ENCODE results near the gene MYO1E. TPM values are rescaled to one million over a fixed set of nuclear protein-coding genes. Genes with fewer than 3 reads are reported as not detected.
"Not testable (repeated sequence)": the region's sequence is repeated elsewhere in the genome, so short reads cannot be mapped to it uniquely, and the experiment has no call there.

Gene MYO1E
- total RNA-seq, 2 experiments from 2014 or later, result 90.4 to 101 TPM

GRCh38 chr15:59401051-59401823, 28.6 kb upstream of the MYO1E start:
- ChIA-PET CTCF (interaction anchor here (2.1 kb wide), 1 partner anchor 10 kb away, joined by 11 read pairs; no protein-coding TSS in a partner anchor), POLR2A (interaction anchor here (0.6 kb wide), 1 partner anchor 343 kb away, joined by 3 read pairs; no protein-coding TSS in a partner anchor)
- peaks cover 15% of the 10 kb centered on the region for H3K4me1 Mint-ChIP-seq (ENCODE audit: low read depth)
- peaks cover 42% of the 10 kb centered on the region for H3K27me3 Mint-ChIP-seq (ENCODE audit: low read depth)
- not testable (repeated sequence) for H3K36me3 Mint-ChIP-seq (ENCODE audit: low read depth); DNase-seq; ATAC-seq; H3K27ac Mint-ChIP-seq; H3K4me3 Mint-ChIP-seq; H3K9me3 Mint-ChIP-seq (ENCODE audit: insufficient read depth)

DNA sequence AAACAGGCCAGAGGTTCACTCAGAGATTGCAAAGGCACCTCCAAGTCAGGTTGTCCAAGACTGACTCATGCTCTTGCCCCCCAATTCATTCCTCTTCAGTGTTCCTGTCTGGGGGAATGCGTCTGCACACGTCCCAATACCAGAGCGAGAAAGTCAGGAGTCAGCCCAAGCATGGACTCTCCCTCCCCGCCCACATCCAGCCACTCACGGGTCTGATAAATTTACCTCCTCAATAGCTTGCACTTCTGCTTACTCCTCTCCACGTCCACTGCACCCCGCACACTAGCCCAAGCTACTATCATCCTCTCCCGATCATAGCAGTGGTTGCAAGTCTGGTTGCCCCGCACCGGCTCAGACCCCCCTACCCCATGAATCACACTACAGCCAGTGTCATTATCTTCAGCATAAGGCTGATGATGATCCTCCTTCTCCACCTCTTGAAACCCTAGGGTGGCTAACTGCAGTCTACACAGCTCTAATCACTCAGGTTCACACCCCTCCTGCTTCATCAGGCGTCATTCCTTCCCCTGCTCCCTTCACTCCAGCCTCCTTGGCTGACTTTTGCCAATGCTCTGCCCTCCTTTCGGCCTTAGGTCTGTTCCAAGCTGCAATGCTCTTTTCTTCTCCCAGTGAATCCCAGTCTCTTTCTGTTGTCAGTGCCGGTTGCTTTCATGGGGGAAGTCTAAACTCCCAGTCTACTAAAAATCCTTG, 27.6 kb upstream of the MYO1E start:
- H3K4me3 Mint-ChIP-seq, result no peak overlapping the region
- CTCF ChIA-PET, result interaction anchor here (2.1 kb wide), 1 partner anchor 11 kb away, joined by 11 read pairs; no protein-coding TSS in a partner anchor
- H3K36me3 Mint-ChIP-seq (ENCODE audit: low read depth), result no peaks in the 10 kb centered on the region
- H3K27me3 Mint-ChIP-seq (ENCODE audit: low read depth), result peaks cover 47% of the 10 kb centered on the region
- ATAC-seq (no peak), DNase-seq (no peak)
- H3K4me1 Mint-ChIP-seq (ENCODE audit: low read depth), result peaks cover 15% of the 10 kb centered on the region
- H3K9me3 Mint-ChIP-seq (ENCODE audit: insufficient read depth), result no peaks in the 10 kb centered on the region
- POLR2A ChIA-PET, result no interaction called here
- H3K27ac Mint-ChIP-seq, result no peak overlapping the region

DNA sequence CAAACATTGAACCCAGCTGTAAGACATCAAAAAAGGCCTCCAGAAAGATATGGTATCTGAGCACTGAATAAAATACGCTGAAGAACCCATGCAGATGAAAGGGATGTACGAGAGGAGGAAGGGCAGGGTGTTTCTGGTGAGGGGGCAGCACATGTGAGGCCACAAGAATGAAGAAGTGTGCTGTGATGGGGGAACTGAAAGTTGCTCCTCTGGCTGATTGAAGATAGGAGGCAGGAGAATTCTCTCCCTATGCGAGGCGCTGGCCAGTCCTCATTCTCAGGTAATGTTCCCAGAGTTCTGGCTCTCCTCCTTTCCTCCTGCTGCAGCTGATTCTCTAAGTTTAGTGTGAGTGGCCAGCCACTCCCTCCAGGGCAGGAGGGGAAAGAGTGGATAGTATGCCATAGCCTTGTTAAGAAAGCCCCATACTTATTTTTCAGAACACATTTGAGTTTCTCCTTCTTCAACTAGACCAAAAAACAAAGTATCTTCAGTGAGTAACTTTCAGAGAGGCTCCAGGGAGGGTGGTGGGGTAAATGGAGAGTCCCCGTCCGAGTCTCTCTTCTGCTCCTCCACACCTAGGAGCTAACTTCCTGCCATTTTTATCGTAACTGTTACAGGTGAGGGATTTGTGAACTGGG, 26.9 kb upstream of the MYO1E start:
- Mint-ChIP-seq H3K27ac (no peak overlapping the region), H3K36me3 (ENCODE audit: low read depth) (no peaks in the 10 kb centered on the region), H3K4me1 (ENCODE audit: low read depth) (peaks cover 15% of the 10 kb centered on the region), H3K9me3 (ENCODE audit: insufficient read depth) (no peaks in the 10 kb centered on the region), H3K4me3 (no peak overlapping the region), H3K27me3 (ENCODE audit: low read depth) (peaks cover 49% of the 10 kb centered on the region)
- DNase-seq (no peak), ATAC-seq (no peak)
- ChIA-PET POLR2A (no interaction called here), CTCF (interaction anchor here (1.8 to 2.1 kb wide), 2 partner anchors 12 to 15 kb away, joined by 5 to 11 read pairs; no protein-coding TSS in a partner anchor)

- Mint-ChIP-seq H3K4me1 (ENCODE audit: low read depth) (peaks cover 15% of the 10 kb centered on the region), H3K27me3 (ENCODE audit: low read depth) (peaks cover 51% of the 10 kb centered on the region), H3K9me3 (ENCODE audit: insufficient read depth) (no peaks in the 10 kb centered on the region), H3K27ac (no peak overlapping the region), H3K4me3 (no peak overlapping the region), H3K36me3 (ENCODE audit: low read depth) (no peaks in the 10 kb centered on the region)
- ATAC-seq (no peak), DNase-seq (no peak)
- POLR2A ChIA-PET, result no interaction called here
- CTCF ChIA-PET, result interaction anchor here (1.8 kb wide), 1 partner anchor 17 kb away, joined by 5 read pairs; no protein-coding TSS in a partner anchor
Observed at GRCh38 chr15:59398220-59398619, 25.5 kb upstream of the MYO1E start.

GRCh38 chr15:59396679-59397078, 24.0 kb upstream of the MYO1E start:
- DNase-seq (no peak), ATAC-seq (no peak)
- Mint-ChIP-seq H3K36me3 (ENCODE audit: low read depth) (no peaks in the 10 kb centered on the region), H3K27me3 (ENCODE audit: low read depth) (peaks cover 45% of the 10 kb centered on the region), H3K4me1 (ENCODE audit: low read depth) (peaks cover 15% of the 10 kb centered on the region), H3K9me3 (ENCODE audit: insufficient read depth) (no peaks in the 10 kb centered on the region), H3K27ac (no peak overlapping the region), H3K4me3 (no peak overlapping the region)
- CTCF ChIA-PET, result interaction anchor here (0.8 to 1.0 kb wide), 2 partner anchors 17 to 22 kb away, joined by 3 read pairs; no protein-coding TSS in a partner anchor
- POLR2A ChIA-PET, result no interaction called here

DNA sequence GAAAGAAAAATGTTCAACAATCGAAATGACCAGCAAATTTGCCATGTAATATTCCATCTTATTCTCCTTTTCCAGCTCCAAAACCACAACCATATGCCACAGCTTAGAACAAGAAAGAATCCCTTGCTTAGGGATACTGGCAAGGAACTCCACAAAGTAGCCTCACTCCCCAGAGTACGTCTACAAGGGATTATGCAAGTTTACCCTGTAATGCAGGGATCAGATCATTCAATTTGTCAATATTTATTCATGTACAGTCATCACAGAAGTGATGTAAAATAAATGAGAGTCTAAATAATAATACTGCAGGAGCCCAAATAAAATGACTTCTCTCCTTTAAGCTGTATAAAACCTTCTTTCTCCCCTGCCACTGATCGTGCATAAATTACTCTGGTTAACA, 23.5 kb upstream of the MYO1E start:
- CTCF ChIA-PET, result interaction anchor here (0.8 to 1.2 kb wide), 3 partner anchors 17 to 132 kb away, joined by 3 read pairs; no protein-coding TSS in a partner anchor
- POLR2A ChIA-PET, result no interaction called here
- Mint-ChIP-seq H3K36me3 (ENCODE audit: low read depth) (no peaks in the 10 kb centered on the region), H3K9me3 (ENCODE audit: insufficient read depth) (no peaks in the 10 kb centered on the region), H3K4me3 (no peak overlapping the region), H3K27me3 (ENCODE audit: low read depth) (peaks cover 41% of the 10 kb centered on the region), H3K27ac (no peak overlapping the region), H3K4me1 (ENCODE audit: low read depth) (peaks cover 15% of the 10 kb centered on the region)
- no peak for DNase-seq
- ATAC-seq, result no peak

- Mint-ChIP-seq H3K27me3 (ENCODE audit: low read depth) (peaks cover 26% of the 10 kb centered on the region), H3K4me3 (no peak overlapping the region), H3K36me3 (ENCODE audit: low read depth) (no peaks in the 10 kb centered on the region), H3K4me1 (ENCODE audit: low read depth) (peaks cover 15% of the 10 kb centered on the region), H3K27ac (no peak overlapping the region), H3K9me3 (ENCODE audit: insufficient read depth) (no peaks in the 10 kb centered on the region)
- ChIA-PET POLR2A (no interaction called here), CTCF (interaction anchor here (1.2 to 1.5 kb wide), 2 partner anchors 17 to 414 kb away, joined by 3 to 4 read pairs; no protein-coding TSS in a partner anchor)
- no peak for DNase-seq
- no peak for ATAC-seq
Observed at GRCh38 chr15:59394166-59394661, 21.5 kb upstream of the MYO1E start.

DNA sequence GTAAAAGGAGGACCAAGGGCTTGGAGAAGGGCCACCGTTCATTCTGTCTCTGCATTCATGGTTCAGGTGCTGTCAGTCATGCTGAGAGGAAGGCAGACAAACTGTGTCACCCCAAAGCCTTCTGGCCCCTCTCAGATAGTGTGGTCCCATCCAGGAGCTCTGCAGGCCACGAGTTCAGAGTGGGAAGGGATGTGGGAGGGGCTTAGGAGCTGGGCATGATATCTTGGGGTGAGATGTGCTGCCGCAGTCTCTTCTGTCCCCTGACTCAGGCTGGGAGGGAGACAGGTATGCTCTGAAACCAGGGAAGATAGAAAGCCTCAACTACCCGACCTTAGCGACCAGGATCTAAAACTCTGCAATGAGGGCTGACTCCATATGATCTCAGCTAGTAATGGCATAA, 19.6 kb upstream of the MYO1E start:
- H3K9me3 Mint-ChIP-seq (ENCODE audit: insufficient read depth), result no peaks in the 10 kb centered on the region
- H3K27ac Mint-ChIP-seq, result no peak overlapping the region
- ChIA-PET POLR2A (no interaction called here), CTCF (no interaction called here)
- peaks cover 14% of the 10 kb centered on the region for H3K4me1 Mint-ChIP-seq (ENCODE audit: low read depth)
- no peak for ATAC-seq
- no peak for DNase-seq
- no peak overlapping the region for H3K4me3 Mint-ChIP-seq
- no peaks in the 10 kb centered on the region for H3K36me3 Mint-ChIP-seq (ENCODE audit: low read depth)
- peaks cover 18% of the 10 kb centered on the region for H3K27me3 Mint-ChIP-seq (ENCODE audit: low read depth)

- H3K36me3 Mint-ChIP-seq (ENCODE audit: low read depth), result peaks cover 9% of the 10 kb centered on the region
- no peak overlapping the region for H3K4me3 Mint-ChIP-seq
- H3K27me3 Mint-ChIP-seq (ENCODE audit: low read depth), result peaks cover 3% of the 10 kb centered on the region
- no peaks in the 10 kb centered on the region for H3K9me3 Mint-ChIP-seq (ENCODE audit: insufficient read depth)
- ATAC-seq, result no peak
- CTCF ChIA-PET, result interaction anchor here (1.2 to 1.3 kb wide), 2 partner anchors 22 to 141 kb away, joined by 4 to 5 read pairs; no protein-coding TSS in a partner anchor
- peaks cover 41% of the 10 kb centered on the region for H3K4me1 Mint-ChIP-seq (ENCODE audit: low read depth)
- DNase-seq, result no peak
- peak overlapping the region; percentile 61 for H3K27ac Mint-ChIP-seq
- POLR2A ChIA-PET, result no interaction called here
Observed at GRCh38 chr15:59388670-59389069, 16.0 kb upstream of the MYO1E start.

DNA sequence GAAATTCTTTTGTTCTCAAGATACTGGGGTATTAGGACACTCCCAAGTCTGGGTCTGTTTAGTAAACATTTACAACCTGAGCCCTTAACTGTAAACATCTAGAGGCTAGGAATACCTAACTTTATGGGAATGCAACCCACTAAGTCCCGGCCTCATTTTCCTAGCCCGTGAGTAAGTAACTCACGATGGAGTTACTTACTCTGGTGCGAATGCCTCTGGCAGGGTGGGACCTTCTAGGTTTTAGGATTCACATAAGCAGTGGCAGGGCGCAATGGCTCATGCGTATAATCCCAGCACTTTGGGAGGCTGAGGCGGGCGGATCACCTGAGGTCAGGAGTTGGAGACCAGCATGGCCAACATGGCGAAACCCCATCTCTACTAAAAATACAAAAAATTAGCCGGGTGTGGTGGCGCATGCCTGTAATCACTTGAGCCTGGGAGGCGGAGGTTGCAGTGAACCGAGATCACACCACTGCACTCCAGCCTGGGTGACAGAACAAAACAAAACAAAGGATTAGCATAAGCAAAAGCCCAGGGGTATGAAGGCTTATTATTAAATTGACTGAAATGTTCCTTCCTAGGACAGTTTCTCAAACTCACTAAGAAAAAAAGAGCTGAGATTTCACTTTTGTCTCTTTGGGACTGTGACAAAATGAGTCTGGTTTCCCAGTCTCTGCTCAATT, 14.7 kb upstream of the MYO1E start:
- POLR2A ChIA-PET, result not testable (repeated sequence)
- CTCF ChIA-PET, result interaction anchor here (1.2 kb wide), 1 partner anchor 140 kb away, joined by 5 read pairs; no protein-coding TSS in a partner anchor

GRCh38 chr15:59385171-59385570, 12.5 kb upstream of the MYO1E start:
- DNase-seq (no peak), ATAC-seq (no peak)
- Mint-ChIP-seq H3K36me3 (ENCODE audit: low read depth) (peaks cover 13% of the 10 kb centered on the region), H3K4me1 (ENCODE audit: low read depth) (peaks cover 60% of the 10 kb centered on the region), H3K4me3 (no peak overlapping the region), H3K9me3 (ENCODE audit: insufficient read depth) (no peaks in the 10 kb centered on the region), H3K27ac (peak overlapping the region; percentile 88), H3K27me3 (ENCODE audit: low read depth) (peaks cover 8% of the 10 kb centered on the region)
- ChIA-PET CTCF (interaction anchor here (1.4 kb wide), 1 partner anchor 138 kb away, joined by 5 read pairs; no protein-coding TSS in a partner anchor), POLR2A (no interaction called here)

More for the DNA sequence above, 14.7 kb upstream of the MYO1E start:
- H3K4me1 Mint-ChIP-seq (ENCODE audit: low read depth), result peaks cover 52% of the 10 kb centered on the region
- DNase-seq; ATAC-seq; H3K9me3 Mint-ChIP-seq (ENCODE audit: insufficient read depth); H3K4me3 Mint-ChIP-seq; H3K27ac Mint-ChIP-seq; H3K27me3 Mint-ChIP-seq (ENCODE audit: low read depth); H3K36me3 Mint-ChIP-seq (ENCODE audit: low read depth): not testable (repeated sequence)

All from activated CD8-positive, alpha-beta T cell treated with anti-CD3 and anti-CD28 coated beads, Interleukin-2, amount 10 ng/mL, durations not matched to agents 7 days and 5 days (primary cell).